Mammary epithelial cell (primary cell): ENCODE results near the gene DACH1.

ENCODE experiments used
- EZH2 ChIP-seq: IDR thresholded peaks from 2 replicates; pipeline ENCODE4 v1.6.1; 2012; ENCODE audit warnings: low read length, inconsistent platforms, borderline replicate concordance
- TF ChIP-seq, protein P1 (sequence below), 2 donors: IDR thresholded peaks in 1 of 2; conservative IDR thresholded peaks in 1 of 2; 2 replicates each; pipeline ENCODE4 v1.5.1; 2011 to 2012; ENCODE audit warnings: inconsistent platforms in 2 of 2, low read length in 2 of 2, mild to moderate bottlenecking in 2 of 2, control low read depth in 1 of 2, low read depth in 1 of 2; ENCODE audit not compliant: insufficient read depth in 1 of 2; ENCODE audit errors: extremely low read depth in 1 of 2

DNA sequence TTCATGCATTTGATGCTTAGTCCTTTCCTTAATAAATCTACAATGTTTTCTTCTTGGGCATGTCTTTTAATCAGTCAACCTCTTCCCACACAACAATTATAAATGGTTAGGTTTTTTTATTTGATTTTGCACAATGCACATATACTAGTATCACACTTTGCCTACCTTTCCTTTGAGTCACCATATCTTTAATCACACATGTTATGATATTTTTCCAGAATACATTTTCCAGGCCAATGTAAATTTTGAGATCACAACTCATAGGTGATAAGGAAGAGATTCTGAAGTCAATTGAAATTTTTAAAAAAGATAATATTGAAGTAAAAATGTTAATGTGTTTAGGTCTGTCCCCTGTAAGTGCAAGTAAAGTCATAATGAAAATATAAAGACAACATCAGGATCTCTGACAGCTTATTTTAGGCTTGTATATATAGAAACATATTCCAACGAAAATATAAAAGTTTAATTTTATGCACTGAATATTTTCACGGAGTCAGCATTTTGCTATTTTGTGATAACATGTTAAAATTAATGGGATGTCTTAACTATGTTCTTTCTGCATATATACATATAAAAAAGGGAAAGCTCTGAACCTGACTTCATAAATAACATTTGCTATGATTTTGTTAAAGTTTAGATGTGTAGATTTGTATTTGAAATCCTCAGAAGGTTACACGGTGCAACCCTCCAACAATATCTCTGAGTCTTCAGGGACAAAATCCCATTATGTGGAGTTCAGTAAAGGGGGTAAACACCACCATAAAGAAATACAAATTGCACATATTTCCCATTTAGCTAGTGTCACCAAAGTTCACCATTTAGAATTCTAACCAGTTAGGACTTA is 351.9 kb downstream of the DACH1 start:
- TF ChIP-seq, protein P1, sequence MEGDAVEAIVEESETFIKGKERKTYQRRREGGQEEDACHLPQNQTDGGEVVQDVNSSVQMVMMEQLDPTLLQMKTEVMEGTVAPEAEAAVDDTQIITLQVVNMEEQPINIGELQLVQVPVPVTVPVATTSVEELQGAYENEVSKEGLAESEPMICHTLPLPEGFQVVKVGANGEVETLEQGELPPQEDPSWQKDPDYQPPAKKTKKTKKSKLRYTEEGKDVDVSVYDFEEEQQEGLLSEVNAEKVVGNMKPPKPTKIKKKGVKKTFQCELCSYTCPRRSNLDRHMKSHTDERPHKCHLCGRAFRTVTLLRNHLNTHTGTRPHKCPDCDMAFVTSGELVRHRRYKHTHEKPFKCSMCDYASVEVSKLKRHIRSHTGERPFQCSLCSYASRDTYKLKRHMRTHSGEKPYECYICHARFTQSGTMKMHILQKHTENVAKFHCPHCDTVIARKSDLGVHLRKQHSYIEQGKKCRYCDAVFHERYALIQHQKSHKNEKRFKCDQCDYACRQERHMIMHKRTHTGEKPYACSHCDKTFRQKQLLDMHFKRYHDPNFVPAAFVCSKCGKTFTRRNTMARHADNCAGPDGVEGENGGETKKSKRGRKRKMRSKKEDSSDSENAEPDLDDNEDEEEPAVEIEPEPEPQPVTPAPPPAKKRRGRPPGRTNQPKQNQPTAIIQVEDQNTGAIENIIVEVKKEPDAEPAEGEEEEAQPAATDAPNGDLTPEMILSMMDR (conservative IDR thresholded peaks at IDR 0.05 in 1 of 2, IDR thresholded peaks at IDR 0.05 in 1 of 2; ENCODE audit: extremely low read depth in 1 of 2, insufficient read depth in 1 of 2, low read depth in 1 of 2, low read length in 2 of 2) = no peak
- no peak for TF ChIP-seq EZH2
